GM21360 (cell line): ENCODE measurements around the gene FANCC.

Source experiments
- ATAC-seq: cut with Tn5 transposase; IDR thresholded peaks from one replicate; pipeline ENCODE4 v1.9.1; 2021; ENCODE audit warnings: mild to moderate bottlenecking, moderate library complexity; ENCODE audit not compliant: unreplicated experiment

Gene FANCC

DNA sequence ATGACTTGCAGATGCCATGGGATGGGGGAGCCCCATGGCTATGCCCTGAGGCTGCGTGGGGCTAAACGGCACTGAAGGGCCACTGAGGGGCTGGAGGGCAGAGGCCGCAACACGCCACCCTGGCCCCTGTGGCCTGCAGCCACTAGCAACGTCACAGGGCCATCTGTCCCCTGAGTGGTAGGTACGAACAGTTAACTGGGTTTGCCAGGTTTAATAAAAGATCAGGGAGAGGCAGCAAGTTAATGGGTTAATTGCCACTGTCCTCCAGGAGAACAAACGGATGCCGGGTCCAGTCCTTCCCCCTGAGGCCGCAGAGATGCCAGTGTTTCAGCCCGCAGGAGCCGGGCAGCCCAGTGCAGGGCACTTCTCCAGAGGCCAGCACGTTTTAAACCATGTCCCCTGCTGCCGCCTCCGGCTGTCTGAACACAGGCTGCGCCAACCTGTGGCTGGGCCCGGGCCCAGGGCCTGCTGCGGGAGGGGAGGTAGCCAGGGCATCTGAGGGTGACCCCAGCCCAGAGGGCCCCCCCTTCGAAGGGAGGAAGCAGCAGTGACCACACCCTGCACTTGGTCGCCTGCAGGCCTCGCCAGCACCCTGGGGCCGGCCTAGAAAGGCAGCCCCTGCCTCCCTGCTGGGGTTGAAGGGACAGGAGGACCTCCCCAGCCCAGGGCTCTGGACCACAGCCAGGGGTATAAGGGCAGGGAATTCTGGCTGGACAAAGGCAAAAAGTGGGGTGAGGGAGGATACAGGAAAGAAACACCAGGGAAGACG is 227.3 kb downstream of the FANCC start:
- ATAC-seq = no peak

DNA sequence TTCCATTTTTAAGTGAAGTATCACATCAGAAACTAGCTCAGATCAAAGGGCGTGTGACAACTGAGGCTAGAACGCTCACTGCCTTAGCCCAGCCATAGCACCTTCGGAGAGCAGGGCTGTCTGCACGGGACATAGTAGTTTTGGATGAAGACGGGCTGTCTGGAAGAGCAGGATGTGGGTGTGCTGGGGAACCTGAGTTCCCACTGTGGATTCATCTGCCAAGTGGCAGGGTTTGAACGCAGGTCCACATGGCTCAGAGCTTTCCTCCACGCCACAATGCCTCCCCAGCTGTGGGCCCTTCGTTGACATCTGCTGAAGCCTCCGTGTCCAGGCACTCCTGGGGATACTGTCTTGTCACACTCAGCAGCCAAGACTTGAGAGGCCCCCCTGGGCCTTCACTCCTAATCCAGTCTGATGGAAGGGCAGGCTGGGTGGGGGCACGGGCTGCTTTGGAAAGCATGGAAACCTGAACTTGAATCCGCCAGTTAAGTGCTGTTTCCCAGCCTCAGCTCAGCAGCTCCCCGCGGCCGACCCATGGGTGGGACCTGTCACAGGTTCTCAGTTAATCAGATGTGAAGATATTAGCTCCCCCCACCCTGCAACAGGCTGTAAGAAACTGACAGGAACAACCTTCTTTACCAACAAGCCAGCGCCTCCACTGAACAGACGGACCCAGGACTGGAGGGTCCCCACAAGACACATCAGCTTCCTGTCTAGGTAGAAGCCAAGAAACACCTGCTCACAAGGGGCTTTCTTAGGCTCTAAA is 228.1 kb downstream of the FANCC start:
- no peak for ATAC-seq

GRCh38 chr9:95088421-95089161 is 228.9 kb downstream of the FANCC start:
- ATAC-seq = no peak

DNA sequence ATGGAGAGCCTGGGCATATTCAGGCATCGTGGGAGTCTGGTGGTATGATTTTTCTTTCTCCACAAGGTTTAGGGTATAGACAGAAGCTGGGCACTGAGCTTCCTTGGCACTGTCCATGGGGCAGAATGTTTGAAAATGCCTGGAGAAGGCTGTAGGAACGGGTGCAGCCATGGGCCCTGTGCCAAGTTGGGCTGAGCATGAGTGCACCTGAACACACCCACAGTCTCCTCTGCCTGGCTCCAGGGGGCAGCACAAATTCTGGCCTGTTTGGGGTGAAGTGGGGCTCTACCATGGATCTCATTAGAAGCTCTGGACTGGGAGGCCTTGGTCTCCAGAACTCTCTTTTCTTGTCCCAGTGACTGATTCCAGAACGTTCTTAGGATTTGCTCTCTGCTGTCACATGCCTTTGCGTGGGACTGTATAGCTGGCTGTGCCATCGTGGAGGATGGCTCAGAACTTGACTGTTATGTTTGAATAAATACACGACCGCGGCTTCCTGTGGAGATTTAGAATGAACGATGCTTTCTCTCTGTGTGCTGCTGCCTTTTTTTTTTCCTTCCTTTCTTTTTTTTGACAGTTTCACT is 229.8 kb downstream of the FANCC start:
- no peak for ATAC-seq

GRCh38 chr9:95086564-95086955 is 230.9 kb downstream of the FANCC start:
- no peak for ATAC-seq

GRCh38 chr9:95085861-95086563 is 231.5 kb downstream of the FANCC start:
- no peak for ATAC-seq

- ATAC-seq = no peak
These were observed 232.3 kb downstream of the FANCC start for GRCh38 chr9:95085036-95085770.

GRCh38 chr9:95084254-95084934 is 233.1 kb downstream of the FANCC start:
- no peak for ATAC-seq

- ATAC-seq = no peak
These were observed 234.3 kb downstream of the FANCC start for GRCh38 chr9:95083086-95083768.

DNA sequence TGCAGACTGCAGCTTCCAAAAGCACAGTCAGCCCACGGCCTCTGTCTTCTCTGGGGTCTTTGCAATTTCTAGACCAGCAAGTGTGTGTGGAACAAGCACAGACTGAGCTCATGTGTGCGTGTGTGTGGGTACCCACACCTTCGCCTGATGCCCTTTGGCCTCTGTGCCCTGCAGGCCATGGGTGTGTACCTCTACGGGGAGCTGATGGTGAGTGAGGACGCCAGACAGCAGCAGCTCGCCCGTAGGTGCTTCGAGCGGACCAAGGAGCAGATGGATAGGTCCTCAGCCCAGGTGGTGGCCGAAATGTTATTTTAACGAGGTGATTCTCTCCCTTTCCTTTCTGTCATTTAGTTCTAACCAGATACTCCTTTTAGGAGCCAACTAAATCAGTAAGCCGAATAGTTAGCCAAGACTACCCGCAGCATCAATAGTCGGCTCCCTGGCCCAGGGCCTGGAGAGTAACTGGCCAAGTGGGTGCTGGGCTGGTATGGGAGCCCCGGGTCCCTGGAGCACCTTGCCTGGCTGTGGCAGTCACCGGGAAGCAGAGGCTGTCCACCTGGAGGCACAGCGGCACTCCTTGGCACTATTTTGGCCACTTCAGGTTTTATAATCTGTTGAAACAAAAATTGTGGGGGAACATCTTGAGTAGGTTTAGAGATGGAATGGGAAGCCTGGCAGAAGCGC is 235.0 kb downstream of the FANCC start:
- ATAC-seq = no peak

DNA sequence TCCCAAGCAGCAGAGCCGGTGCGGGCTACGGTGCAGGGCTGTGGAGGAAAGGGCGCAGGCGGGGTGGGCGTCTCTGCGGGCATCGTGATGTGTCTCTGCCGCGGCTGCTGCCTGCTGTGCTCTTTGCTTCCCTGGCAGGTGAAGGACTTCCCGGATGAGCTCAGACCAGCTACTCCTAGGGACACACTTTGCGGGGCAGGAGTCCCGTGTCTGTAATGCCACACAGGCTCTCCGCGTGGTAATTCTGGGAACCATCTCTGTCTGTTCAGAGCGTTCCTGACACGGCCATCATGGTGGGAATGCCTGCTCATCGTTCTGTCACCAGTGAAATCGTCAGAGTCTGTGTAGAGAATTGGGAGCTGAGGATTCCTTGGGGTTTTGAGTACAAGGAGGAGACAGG is 235.5 kb downstream of the FANCC start:
- ATAC-seq = no peak

DNA sequence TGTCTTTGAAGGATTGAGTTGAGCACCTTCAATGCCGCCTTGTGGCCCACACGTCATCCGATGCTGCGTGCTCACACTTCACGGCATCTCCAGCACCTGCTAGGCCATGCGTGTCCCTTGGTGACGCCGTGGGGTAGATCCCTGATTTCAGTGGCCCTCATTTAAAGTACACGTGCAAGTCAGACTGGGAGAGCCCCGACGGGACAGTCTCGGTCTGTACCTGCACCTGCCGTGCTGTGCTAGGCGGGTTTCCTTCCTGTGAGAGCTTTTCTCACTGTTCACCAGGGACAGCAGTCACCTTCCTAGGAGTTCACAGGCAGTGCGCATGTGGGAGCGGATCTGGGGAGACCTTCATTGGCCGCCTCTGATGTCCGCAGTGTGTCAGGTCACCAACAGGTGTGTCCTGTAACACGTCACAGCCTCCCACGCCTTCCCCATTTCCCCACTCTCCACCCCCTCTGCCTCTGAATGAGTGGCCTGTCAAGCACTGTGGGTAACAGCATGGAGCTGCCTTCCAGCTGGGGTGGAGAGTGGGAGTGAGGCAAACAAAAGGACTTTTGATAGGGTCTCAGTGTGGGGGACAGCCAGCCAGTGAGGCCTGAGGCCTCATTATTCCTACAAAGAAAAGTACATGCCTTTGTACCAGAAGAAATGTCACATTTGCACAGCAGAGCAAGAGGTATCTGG is 236.4 kb downstream of the FANCC start:
- no peak for ATAC-seq

DNA sequence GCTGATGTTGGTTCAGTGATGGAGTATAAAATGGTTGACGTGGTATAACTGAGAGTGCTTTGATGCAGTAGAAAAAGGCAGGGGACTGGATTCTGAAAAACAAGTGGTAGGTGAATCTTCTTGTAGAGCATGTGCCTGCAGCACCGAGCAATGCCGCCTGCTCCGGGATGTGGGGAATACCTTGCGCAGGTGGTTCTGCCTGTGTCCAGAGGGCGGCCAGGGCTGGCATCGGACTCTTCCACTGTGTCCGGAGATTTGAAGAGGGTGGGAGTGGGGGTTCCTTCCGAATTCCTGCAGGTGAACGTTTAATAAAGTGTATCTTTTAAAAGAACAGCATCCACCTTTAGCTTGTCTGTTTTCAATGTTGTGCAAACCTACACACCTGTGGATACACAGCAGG is 238.0 kb downstream of the FANCC start:
- no peak for ATAC-seq

- ATAC-seq = no peak
These were observed 238.6 kb downstream of the FANCC start for GRCh38 chr9:95078939-95079338.

- no peak for ATAC-seq
These were observed 239.0 kb downstream of the FANCC start for GRCh38 chr9:95078511-95078910.

DNA sequence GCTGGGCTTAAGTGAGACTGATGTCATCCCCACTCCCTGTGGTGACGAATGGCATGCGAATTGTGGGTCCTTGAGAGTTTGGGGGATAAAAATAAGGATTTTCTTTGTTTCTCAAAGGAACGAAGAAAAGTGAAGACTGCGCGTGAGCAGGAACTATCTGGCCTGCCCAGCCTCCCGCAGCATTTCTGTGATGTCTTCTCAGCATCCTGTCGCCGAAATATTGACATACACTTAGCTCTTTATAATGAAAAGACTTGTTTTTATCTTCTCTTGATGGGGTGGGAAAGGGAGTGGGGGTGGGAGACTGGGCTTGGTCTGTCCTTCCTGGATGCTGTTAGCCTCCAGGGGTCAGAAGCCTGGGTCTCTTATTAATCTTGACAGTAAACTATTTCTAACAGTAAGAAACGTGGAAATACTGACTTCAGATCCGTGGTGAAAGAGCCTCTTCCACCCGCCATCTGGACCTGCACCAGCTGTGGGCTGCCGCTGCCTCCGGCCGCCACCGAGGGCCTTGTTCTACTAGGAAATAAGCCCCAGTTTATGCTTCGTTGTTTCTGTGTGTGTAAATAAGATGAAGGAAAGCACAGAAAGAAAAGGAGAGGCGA is 239.6 kb downstream of the FANCC start:
- no peak for ATAC-seq

GRCh38 chr9:95077053-95077765 is 240.3 kb downstream of the FANCC start:
- ATAC-seq = no peak
